ENCODE results near the gene SFI1.

SFI1 gene

GRCh38 chr22:31646186-31647019 is 150.1 kb downstream of the SFI1 start (continued):
- no peak for TF ChIP-seq ZNF148 (tag by site-specific recombination; IDR thresholded peaks at IDR 0.05; ENCODE audit: borderline replicate concordance)
- no peak for TF ChIP-seq ZNF521 (tag by site-specific recombination; IDR thresholded peaks at IDR 0.05)
- no peak for TF ChIP-seq ZNF174 (tag by site-specific recombination; IDR thresholded peaks at IDR 0.05)
- no peak for TF ChIP-seq ZNF610 (tag by site-specific recombination; IDR thresholded peaks at IDR 0.05; ENCODE audit: borderline replicate concordance)
- peak; percentile 60; the same call in 1 of the 2 replicates for TF ChIP-seq ZEB2 (tag by site-specific recombination; IDR thresholded peaks at IDR 0.05)
- TF ChIP-seq ZNF223 (tag by site-specific recombination; IDR thresholded peaks at IDR 0.05) = no peak
- no peak for TF ChIP-seq ZNF785 (tag by site-specific recombination; IDR thresholded peaks at IDR 0.05)
- TF ChIP-seq ZNF510 (tag by site-specific recombination; IDR thresholded peaks at IDR 0.05; ENCODE audit: insufficient replicate concordance) = no peak
- TF ChIP-seq PRDM1 (tag by site-specific recombination; IDR thresholded peaks at IDR 0.05) = peak; percentile 81
- TF ChIP-seq SALL2 (tag by site-specific recombination; IDR thresholded peaks at IDR 0.05; ENCODE audit: borderline replicate concordance) = no peak
- no peak for TF ChIP-seq REPIN1 (tag by site-specific recombination; IDR thresholded peaks at IDR 0.05; ENCODE audit: low read depth)
- TF ChIP-seq ZNF146 (tag by site-specific recombination; IDR thresholded peaks at IDR 0.05) = no peak
- TF ChIP-seq ZNF791 (tag by site-specific recombination; IDR thresholded peaks at IDR 0.05) = no peak
- no peak for TF ChIP-seq ZFP41 (tag by site-specific recombination; IDR thresholded peaks at IDR 0.05; ENCODE audit: borderline replicate concordance)
- no peak for TF ChIP-seq ZNF175 (tag by site-specific recombination; IDR thresholded peaks at IDR 0.05)
- TF ChIP-seq ZNF623 (tag by site-specific recombination; IDR thresholded peaks at IDR 0.05) = no peak

- TF ChIP-seq ZFP3 (tag by site-specific recombination; IDR thresholded peaks at IDR 0.05; ENCODE audit: low read depth) (no peak), PRDM2 (tag by site-specific recombination; IDR thresholded peaks at IDR 0.05; ENCODE audit: borderline replicate concordance) (no peak), ZNF76 (tag by site-specific recombination; IDR thresholded peaks at IDR 0.05; ENCODE audit: borderline replicate concordance, low read depth) (no peak), ZNF341 (tag by site-specific recombination; IDR thresholded peaks at IDR 0.05; ENCODE audit: low read depth) (no peak)
- Histone ChIP-seq H3K27ac (ENCODE audit: extremely low read depth, low read depth, low read length) (no peak overlapping the region), H3K36me3 (ENCODE audit: control insufficient read depth in 2 of 2, insufficient read depth in 1 of 2, low read length in 2 of 2) (peaks cover 6 to 41% of the 10 kb centered on the region in 2 experiments), H3K4me1 (ENCODE audit: control insufficient read depth, insufficient read depth, low read length) (peaks cover 8% of the 10 kb centered on the region), H3K4me3 (ENCODE audit: low read depth, low read length) (no peak overlapping the region), H3K9me3 (ENCODE audit: control insufficient read depth, insufficient read depth, low read depth, low read length) (no peaks in the 10 kb centered on the region)
- ChIA-PET POLR2A (interaction anchor here (1.5 to 1.8 kb wide), 2 partner anchors 15 to 16 kb away, joined by 5 to 13 read pairs; partner anchors contain the start of gene PISD), CTCF (interaction anchor here (1.1 to 1.7 kb wide), 5 partner anchors 13 to 330 kb away, joined by 3 to 5 read pairs (median 4); no protein-coding TSS in a partner anchor)
Measured at GRCh38 chr22:31647066-31647465, 150.7 kb downstream of the SFI1 start.
